Measurements from ENCODE around the gene HLA-E. TPM values are rescaled to one million over a fixed set of nuclear protein-coding genes. Genes with fewer than 3 reads are reported as not detected.
A peak's percentile ranks its signal among the peaks of the same experiment; 100 is the strongest.
"Not testable (repeated sequence)": the region's sequence is repeated elsewhere in the genome, so short reads cannot be mapped to it uniquely, and the experiment has no call there.

Gene HLA-E
- total RNA-seq, 1 experiment from 2014 or later, result 118 TPM

GRCh38 chr6:30526444-30526843 lies 37.1 kb downstream of the HLA-E start:
- in situ Hi-C loops (cut with HindIII; ENCODE audit: low sequenced_read_pairs); DNase-seq (ENCODE audit: low spot score): not testable (repeated sequence)

- DNase-seq (ENCODE audit: low spot score); in situ Hi-C loops (cut with HindIII; ENCODE audit: low sequenced_read_pairs): not testable (repeated sequence)
Measured at GRCh38 chr6:30529349-30529875, 40.1 kb downstream of the HLA-E start.

DNA sequence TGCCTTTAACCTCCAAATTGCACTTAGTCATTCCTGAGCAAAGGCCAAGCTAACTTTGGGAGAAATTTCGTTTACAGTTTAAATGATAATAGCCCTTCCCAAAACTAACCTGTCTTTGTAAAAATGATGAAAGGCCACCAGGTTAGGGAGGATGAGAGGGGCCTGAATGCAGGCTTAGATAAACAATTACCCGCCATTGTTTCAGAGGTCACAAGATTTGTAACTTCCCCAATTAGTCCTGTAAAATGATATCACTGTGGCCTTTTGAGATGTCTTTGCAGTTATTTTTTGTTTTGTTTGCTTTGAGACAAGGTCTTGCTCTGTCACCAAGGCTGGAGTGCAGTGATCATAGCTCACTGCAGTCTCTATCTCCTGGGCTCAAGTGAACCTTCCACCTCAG lies 40.7 kb downstream of the HLA-E start:
- in situ Hi-C loops (cut with HindIII; ENCODE audit: low sequenced_read_pairs), result no loop called here
- no peak for DNase-seq (ENCODE audit: low spot score)

GRCh38 chr6:30533460-30534294 lies 44.4 kb downstream of the HLA-E start:
- in situ Hi-C loops (cut with HindIII; ENCODE audit: low sequenced_read_pairs), result no loop called here
- DNase-seq (ENCODE audit: low spot score), result no peak

DNA sequence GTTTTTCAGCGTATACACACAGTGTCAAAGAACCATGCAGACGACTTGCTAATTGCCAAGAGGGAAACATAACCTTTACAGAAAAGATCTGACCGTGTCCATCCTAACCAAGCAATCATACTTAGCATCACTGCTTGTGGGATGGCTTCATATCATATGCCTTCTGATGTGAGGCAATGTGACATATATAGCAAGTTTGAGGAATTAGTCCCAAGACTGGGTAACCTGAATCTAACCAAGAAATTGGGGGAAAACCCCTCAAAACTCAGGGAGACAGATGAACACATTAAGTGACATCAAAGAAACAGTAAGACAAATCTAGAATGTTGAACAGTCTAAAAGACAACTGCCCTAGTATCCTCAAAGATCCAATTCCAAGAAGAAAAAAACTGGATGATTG lies 48.6 kb downstream of the HLA-E start:
- no peak for DNase-seq (ENCODE audit: low spot score)
- in situ Hi-C loops (cut with HindIII; ENCODE audit: low sequenced_read_pairs), result no loop called here

DNA sequence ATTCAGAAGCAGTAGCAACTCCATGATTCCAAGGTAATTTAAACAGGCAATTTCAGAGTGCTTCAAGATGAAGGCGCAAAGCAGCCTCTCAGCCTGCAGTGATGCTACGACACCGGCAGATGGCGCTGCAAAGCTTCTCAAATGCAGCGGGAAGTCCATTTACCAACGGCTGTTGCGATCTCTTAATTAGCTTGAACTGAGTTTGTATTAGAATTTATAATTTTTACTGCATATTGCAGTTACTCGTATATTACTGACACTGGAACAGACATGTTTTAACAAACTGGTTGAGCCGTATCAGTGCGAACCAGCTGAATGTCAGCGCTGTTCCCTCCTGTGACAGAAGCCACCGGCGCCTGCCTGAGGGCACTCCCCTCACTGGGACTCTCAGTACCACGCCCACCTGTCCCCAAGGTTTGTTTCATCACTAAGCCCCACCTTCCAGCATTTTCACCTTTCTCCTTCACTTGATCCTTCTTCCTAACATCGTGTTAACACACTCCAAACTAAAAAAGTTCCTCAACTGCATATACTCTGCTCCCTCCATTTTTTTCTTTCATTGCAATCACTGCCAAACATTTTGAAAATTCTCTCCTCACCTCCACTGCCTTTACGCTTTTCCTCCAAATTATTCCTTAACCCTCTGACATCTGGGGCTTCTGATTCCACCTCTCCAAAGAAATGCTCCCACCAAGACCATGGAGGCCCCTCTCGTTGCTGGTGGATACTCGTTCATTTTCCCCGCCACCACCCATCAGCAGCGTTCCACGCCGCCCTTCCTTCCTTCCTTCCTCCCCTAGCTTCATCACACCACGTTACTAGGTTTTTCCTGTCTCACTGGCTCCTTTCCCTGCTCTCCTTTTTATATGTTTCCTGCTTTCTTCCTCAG lies 52.5 kb downstream of the HLA-E start:
- peak; percentile 88 for DNase-seq (ENCODE audit: low spot score)
- in situ Hi-C loops (cut with HindIII; ENCODE audit: low sequenced_read_pairs), result loop anchor here (10.0 kb wide), 1 partner anchor 57 kb away; the partner anchor contains the start of gene HLA-E

- in situ Hi-C loops (cut with HindIII; ENCODE audit: low sequenced_read_pairs), result loop anchor here (10.0 kb wide), 1 partner anchor 58 kb away; the partner anchor contains the start of gene HLA-E
- DNase-seq (ENCODE audit: low spot score), result no peak
Measured at GRCh38 chr6:30542404-30542725, 53.1 kb downstream of the HLA-E start.

GRCh38 chr6:30542915-30543314 lies 53.6 kb downstream of the HLA-E start:
- in situ Hi-C loops (cut with HindIII; ENCODE audit: low sequenced_read_pairs), result loop anchor here (10.0 kb wide), 1 partner anchor 58 kb away; the partner anchor contains the start of gene HLA-E
- no peak for DNase-seq (ENCODE audit: low spot score)

Other genes starting within 250 kb of the HLA-E start
- gene TRIM39, start 162.6 kb upstream of the HLA-E start, total RNA-seq (2014; rRNA removed; shearing (Covaris generic)), result 24.6 and 25.7 TPM in 2 replicates
- gene RPP21, start 144.4 kb upstream of the HLA-E start, total RNA-seq (2014; rRNA removed; shearing (Covaris generic)), result 71.4 and 112 TPM in 2 replicates
- gene GNL1, start 67.0 kb downstream of the HLA-E start, total RNA-seq (2014; rRNA removed; shearing (Covaris generic)), result 102 and 129 TPM in 2 replicates
- 3.4 and 5.9 TPM in 2 replicates for gene PRR3, start 67.8 kb downstream of the HLA-E start, total RNA-seq (2014; rRNA removed; shearing (Covaris generic))
- 41.9 and 83.7 TPM in 2 replicates for gene ABCF1, start 81.9 kb downstream of the HLA-E start, total RNA-seq (2014; rRNA removed; shearing (Covaris generic))
- gene PPP1R10, start 127.7 kb downstream of the HLA-E start, total RNA-seq (2014; rRNA removed; shearing (Covaris generic)), result 6.8 and 14.4 TPM in 2 replicates
- gene MRPS18B, start 128.3 kb downstream of the HLA-E start, total RNA-seq (2014; rRNA removed; shearing (Covaris generic)), result 38.3 and 47.5 TPM in 2 replicates
- gene ATAT1, start 137.4 kb downstream of the HLA-E start, total RNA-seq (2014; rRNA removed; shearing (Covaris generic)), result 0.68 and 1.7 TPM in 2 replicates
- gene C6orf136, start 157.6 kb downstream of the HLA-E start, total RNA-seq (2014; rRNA removed; shearing (Covaris generic)), result 5.3 and 11.7 TPM in 2 replicates
- gene DHX16, start 183.5 kb downstream of the HLA-E start, total RNA-seq (2014; rRNA removed; shearing (Covaris generic)), result 59.8 and 73.2 TPM in 2 replicates
- gene PPP1R18, start 197.1 kb downstream of the HLA-E start, total RNA-seq (2014; rRNA removed; shearing (Covaris generic)), result 53.7 and 54.3 TPM in 2 replicates
- gene NRM, start 201.5 kb downstream of the HLA-E start, total RNA-seq (2014; rRNA removed; shearing (Covaris generic)), result 2.6 and 8.8 TPM in 2 replicates
- 2.5 and 14.3 TPM in 2 replicates for gene MDC1, start 227.8 kb downstream of the HLA-E start, total RNA-seq (2014; rRNA removed; shearing (Covaris generic))
- gene TUBB, start 230.8 kb downstream of the HLA-E start, total RNA-seq (2014; rRNA removed; shearing (Covaris generic)), result 456 and 575 TPM in 2 replicates